HG03565 (cell line): Measurements from ENCODE around the gene SCN1A.
"Not testable (repeated sequence)": the region's sequence is repeated elsewhere in the genome, so short reads cannot be mapped to it uniquely, and the experiment has no call there.

ENCODE experiments used
- ATAC-seq: cut with Tn5 transposase; IDR thresholded peaks from one replicate; pipeline ENCODE4 v1.9.1; 2021; ENCODE audit warnings: mild to moderate bottlenecking, moderate library complexity; ENCODE audit not compliant: unreplicated experiment

The SCN1A gene

GRCh38 chr2:166127217-166128155, at the start of gene SCN1A:
Gene SCN1A, minus strand, starts transcription at chr2:166128020. Its CDS starts 54,399 bp downstream, at chr2:166073621.
- ATAC-seq, result peak; percentile 64

GRCh38 chr2:166173263-166173662, 45.4 kb upstream of the SCN1A start:
- ATAC-seq, result no peak

GRCh38 chr2:166171216-166171615, 43.4 kb upstream of the SCN1A start:
- ATAC-seq, result no peak

GRCh38 chr2:166170356-166170755, 42.5 kb upstream of the SCN1A start:
- peak; percentile 90 for ATAC-seq

- ATAC-seq, result no peak
These were observed 39.6 kb upstream of the SCN1A start for GRCh38 chr2:166167449-166167848.

GRCh38 chr2:166163775-166164174, 36.0 kb upstream of the SCN1A start:
- no peak for ATAC-seq

- ATAC-seq, result no peak
These were observed 30.7 kb upstream of the SCN1A start for GRCh38 chr2:166158546-166158945.

- no peak for ATAC-seq
These were observed 29.8 kb upstream of the SCN1A start for GRCh38 chr2:166157578-166157977.

- no peak for ATAC-seq
These were observed 29.2 kb upstream of the SCN1A start for GRCh38 chr2:166156985-166157490.

- no peak for ATAC-seq
These were observed 27.8 kb upstream of the SCN1A start for GRCh38 chr2:166155589-166155988.

- no peak for ATAC-seq
These were observed 27.0 kb upstream of the SCN1A start for GRCh38 chr2:166154685-166155338.

GRCh38 chr2:166152064-166152463, 24.2 kb upstream of the SCN1A start:
- no peak for ATAC-seq

- no peak for ATAC-seq
These were observed 20.9 kb upstream of the SCN1A start for GRCh38 chr2:166148500-166149400.

GRCh38 chr2:166147883-166148282, 20.1 kb upstream of the SCN1A start:
- no peak for ATAC-seq

GRCh38 chr2:166144071-166144470, 16.3 kb upstream of the SCN1A start:
- no peak for ATAC-seq

GRCh38 chr2:166140932-166141331, 13.1 kb upstream of the SCN1A start:
- no peak for ATAC-seq

- no peak for ATAC-seq
These were observed 12.7 kb upstream of the SCN1A start for GRCh38 chr2:166140475-166140874.

- not testable (repeated sequence) for ATAC-seq
These were observed 11.7 kb upstream of the SCN1A start for GRCh38 chr2:166139479-166139878.

- ATAC-seq, result no peak
These were observed 10.8 kb upstream of the SCN1A start for GRCh38 chr2:166138667-166139066.

- ATAC-seq, result no peak
These were observed 10.3 kb upstream of the SCN1A start for GRCh38 chr2:166138144-166138543.

- no peak for ATAC-seq
These were observed 9.5 kb upstream of the SCN1A start for GRCh38 chr2:166137331-166137730.
